Measurements from ENCODE around the gene LRRC71.

Gene LRRC71

GRCh38 chr1:156970017-156970416 is 49.6 kb downstream of the LRRC71 start:
- TF ChIP-seq, protein P1, sequence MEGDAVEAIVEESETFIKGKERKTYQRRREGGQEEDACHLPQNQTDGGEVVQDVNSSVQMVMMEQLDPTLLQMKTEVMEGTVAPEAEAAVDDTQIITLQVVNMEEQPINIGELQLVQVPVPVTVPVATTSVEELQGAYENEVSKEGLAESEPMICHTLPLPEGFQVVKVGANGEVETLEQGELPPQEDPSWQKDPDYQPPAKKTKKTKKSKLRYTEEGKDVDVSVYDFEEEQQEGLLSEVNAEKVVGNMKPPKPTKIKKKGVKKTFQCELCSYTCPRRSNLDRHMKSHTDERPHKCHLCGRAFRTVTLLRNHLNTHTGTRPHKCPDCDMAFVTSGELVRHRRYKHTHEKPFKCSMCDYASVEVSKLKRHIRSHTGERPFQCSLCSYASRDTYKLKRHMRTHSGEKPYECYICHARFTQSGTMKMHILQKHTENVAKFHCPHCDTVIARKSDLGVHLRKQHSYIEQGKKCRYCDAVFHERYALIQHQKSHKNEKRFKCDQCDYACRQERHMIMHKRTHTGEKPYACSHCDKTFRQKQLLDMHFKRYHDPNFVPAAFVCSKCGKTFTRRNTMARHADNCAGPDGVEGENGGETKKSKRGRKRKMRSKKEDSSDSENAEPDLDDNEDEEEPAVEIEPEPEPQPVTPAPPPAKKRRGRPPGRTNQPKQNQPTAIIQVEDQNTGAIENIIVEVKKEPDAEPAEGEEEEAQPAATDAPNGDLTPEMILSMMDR (conservative IDR thresholded peaks at IDR 0.05; ENCODE audit: low read length), result peak; percentile 34
- H3K4me3 ChIP-seq (ENCODE audit: low read length), result no peak overlapping the region
- DNase-seq (ENCODE audit: low read depth), result no peak

- DNase-seq (ENCODE audit: low read depth), result no peak
- H3K4me3 ChIP-seq (ENCODE audit: low read length), result no peak overlapping the region
- TF ChIP-seq, protein P1 (conservative IDR thresholded peaks at IDR 0.05; ENCODE audit: low read length), result no peak
Observed at GRCh38 chr1:156973417-156973816, 53.0 kb downstream of the LRRC71 start.

DNA sequence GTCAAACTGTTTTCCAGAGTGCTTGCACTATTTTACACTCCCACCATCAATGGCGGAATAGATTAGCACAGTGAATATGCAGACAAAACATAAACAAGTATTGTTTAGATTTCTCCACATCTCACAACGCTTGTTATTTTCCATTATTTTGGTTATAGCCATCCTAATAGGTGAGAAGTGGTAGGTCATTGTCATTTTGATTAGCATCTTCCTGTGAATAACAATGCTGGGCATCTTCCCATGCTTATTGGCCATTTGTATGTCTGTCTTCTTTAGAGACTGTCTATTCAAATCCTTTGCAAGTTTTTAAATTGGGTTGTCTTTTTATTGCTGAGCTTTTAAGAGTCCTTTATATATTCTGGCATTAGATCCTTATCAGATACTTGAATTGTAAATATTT is 54.7 kb downstream of the LRRC71 start:
- TF ChIP-seq, protein P1 (conservative IDR thresholded peaks at IDR 0.05; ENCODE audit: low read length), result no peak
- no peak for DNase-seq (ENCODE audit: low read depth)
- H3K4me3 ChIP-seq (ENCODE audit: low read length), result no peak overlapping the region

DNA sequence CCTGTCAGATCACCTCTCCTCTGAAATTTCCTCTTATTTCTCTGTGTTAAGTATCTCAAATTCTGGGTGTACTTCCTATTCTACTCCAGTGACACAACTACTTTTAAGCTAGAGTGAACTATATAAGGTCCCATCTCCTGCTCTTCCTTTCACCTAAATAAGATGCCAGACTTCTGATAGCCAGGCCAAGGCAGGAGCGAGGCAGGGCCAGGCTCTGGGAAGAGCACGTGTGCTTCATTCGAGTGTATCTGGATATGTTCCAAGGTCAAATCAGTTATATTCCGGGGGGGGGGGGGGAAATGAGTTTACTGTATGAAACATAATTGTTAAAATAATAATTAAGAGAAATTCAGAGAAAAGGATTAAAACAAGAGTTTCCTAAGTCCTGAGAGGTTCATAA is 60.1 kb downstream of the LRRC71 start:
- no peak overlapping the region for H3K4me3 ChIP-seq (ENCODE audit: low read length)
- TF ChIP-seq, protein P1 (conservative IDR thresholded peaks at IDR 0.05; ENCODE audit: low read length), result no peak
- no peak for DNase-seq (ENCODE audit: low read depth)
